NCI-H524 (cell line): ENCODE measurements around the gene SORL1.
"Not testable (repeated sequence)": the region's sequence is repeated elsewhere in the genome, so short reads cannot be mapped to it uniquely, and the experiment has no call there.

ENCODE experiments used
- DNase-seq, 2 experiments: peaks; one replicate each; lab custom pipeline; 2025; lab: John Stamatoyannopoulos, UW

The SORL1 gene

GRCh38 chr11:121563900-121564822 is 112.0 kb downstream of the SORL1 start:
- peak; percentile 54 to 70 for DNase-seq

DNA sequence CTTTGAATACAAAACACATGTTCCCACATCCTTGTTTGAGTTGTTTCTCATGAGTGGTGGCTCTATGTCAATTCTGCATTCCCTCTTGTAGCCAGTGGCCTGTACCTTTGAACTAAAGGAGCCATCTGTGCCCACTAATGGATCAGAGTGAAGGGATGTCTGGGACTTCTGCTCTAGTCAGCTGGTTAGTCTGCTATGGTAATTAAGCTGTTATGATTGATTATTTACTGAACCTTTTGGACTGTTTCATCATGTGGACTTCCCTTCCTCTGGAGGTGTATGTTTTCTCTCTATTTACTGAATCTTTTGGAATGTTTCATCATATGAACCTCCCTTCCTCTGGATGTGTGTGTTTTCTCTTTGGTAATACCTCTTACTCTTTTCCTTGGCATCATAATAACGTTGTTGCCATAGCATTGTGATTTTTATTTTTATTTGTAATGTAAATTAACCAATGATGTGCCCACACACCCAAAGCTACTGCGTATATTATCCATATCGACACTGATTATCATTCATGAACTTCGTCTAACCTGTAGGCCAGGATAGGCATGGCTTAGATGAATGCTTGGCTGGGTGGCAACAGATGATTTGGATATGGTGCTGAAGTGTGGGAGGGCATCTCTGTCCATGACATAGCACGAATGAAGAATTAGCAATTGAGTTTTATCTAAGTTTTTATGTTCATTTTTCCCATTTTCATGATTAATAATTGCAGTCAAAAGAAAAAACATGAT is 113.0 kb downstream of the SORL1 start:
- DNase-seq, result peak; percentile 26 to 64

- DNase-seq, result no peak
Observed at GRCh38 chr11:121566279-121567168, 114.4 kb downstream of the SORL1 start.

- DNase-seq, result no peak
Observed at GRCh38 chr11:121567995-121568394, 115.9 kb downstream of the SORL1 start.

- DNase-seq, result not testable (repeated sequence)
Observed at GRCh38 chr11:121569332-121570299, 117.5 kb downstream of the SORL1 start.

DNA sequence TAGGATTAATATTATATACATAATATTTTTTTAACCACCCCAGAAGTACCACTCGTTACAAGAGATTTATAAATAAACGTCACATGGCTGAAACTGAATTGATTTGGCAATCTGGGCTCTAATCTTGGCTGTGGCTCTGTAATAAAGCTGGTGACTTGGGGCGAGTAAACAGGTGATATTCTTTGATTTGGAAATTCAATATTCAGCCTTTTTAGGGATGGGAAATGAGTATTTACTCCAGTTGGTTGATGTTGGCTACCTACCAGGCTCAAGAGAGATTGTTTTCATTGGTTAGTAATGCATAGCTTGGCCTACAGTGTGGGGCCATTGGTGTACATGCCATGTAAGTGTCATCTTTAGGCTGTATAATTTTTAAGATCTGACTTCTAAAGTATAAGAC is 118.3 kb downstream of the SORL1 start:
- DNase-seq, result peak in 1 of 2 experiments; percentile 1

- DNase-seq, result peak in 1 of 2 experiments; percentile 42
Observed at GRCh38 chr11:121571506-121571905, 119.4 kb downstream of the SORL1 start.

- DNase-seq, result peak; percentile 26 to 77
Observed at GRCh38 chr11:121572571-121573059, 120.5 kb downstream of the SORL1 start.

GRCh38 chr11:121574801-121575200 is 122.7 kb downstream of the SORL1 start:
- DNase-seq, result peak in 1 of 2 experiments; percentile 62

- DNase-seq, result peak in 1 of 2 experiments; percentile 37
Observed at GRCh38 chr11:121575250-121575962, 123.3 kb downstream of the SORL1 start.

DNA sequence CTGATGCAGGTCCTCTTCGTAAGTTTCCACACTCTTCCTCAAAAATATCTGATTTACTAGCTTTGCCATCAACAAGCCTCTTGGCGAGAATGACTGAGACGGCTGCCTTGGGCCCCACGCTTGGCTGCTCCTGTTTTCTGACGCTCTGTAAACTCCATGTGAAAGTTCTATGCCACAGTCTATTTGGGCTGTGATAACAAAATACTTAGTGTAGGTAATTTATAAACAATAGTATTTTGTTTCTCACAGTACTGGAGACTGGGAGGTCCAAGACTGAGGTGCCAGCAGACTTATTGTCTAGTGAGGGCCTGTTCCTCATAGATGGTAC is 123.8 kb downstream of the SORL1 start:
- no peak for DNase-seq

DNA sequence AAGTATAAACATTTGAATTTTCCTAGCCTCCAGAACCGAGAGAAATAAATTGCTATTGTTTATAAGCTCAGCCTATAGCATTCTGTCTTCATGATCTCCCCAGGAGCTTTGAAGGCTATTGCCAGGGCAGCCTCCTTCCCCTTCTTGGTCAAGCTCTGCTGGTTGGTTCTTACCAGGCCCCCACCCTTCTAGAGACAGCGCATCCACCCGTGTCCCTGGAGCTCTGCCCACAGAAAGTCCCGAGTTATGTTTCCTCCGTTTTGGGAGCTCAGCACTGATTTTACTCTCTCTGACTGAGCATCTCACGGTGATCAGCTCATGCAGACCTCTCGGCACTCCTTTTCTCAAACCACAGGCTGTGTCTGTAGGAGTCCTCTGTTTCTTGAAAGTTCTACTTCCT is 124.4 kb downstream of the SORL1 start:
- no peak for DNase-seq

DNA sequence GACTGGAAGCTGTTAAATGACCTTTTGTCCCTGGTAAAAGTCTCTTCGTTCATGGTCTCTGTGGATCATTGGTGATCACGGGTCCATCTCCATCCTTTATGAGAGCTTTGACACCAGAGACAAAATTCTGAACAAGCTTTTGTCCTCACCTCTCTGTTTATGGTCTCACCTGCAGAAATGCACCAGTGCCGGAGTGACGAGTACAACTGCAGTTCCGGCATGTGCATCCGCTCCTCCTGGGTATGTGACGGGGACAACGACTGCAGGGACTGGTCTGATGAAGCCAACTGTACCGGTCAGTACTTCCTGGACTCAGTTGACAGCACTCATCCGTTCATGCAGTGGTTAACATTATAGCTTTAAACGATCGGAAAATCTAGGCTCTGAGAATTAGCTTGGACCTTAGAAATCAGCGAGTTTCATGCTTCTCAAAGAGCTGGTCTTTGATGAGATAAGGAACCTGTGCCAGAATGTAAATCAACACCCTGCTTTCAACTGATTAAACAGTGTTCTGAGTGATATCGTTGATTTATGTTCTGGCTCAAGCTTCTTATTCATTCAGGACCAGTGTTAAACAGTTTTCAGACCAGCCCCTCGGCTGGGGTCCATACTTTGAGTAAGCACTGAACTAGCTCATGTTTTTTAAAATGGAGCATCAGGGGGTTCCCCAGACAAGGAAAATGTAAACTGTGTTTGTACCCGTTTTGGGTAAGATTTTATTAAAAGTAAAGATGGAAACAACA is 125.2 kb downstream of the SORL1 start:
- no peak for DNase-seq

DNA sequence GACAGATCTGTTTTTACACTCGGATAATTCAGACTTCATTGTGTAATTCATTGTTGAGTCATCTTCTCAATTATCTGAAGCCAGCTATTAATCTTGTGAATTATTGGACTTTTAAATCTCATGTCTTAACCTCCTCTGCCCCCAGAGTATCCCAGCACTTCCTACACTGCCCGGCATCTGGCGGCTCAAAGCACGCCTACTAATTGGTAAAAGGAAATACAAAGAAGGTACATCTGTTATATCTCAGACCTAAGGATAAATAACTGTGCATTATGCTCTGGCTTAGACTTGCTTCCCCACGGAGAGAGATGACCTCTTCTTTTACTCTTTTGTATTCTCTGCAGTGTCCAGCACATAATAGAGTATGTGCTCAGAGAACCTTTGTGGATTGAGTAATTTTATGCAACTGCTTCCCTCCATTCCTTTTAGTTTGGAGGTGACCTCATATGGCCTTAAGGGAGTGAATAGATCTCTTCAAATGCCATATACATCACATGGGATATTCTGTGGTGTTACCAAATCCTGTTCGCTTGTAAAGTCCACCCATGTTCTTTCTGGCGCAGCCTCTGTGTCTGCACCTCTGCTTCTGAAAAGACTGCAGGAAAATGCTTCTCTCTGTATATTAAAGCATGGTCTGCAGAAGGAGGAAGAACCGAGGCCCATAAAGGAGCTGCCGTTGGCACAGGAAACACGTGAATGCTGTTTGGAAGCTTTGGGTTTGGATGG is 126.3 kb downstream of the SORL1 start:
- DNase-seq, result peak in 1 of 2 experiments; percentile 54

- DNase-seq, result no peak
Observed at GRCh38 chr11:121580154-121580553, 128.0 kb downstream of the SORL1 start.

DNA sequence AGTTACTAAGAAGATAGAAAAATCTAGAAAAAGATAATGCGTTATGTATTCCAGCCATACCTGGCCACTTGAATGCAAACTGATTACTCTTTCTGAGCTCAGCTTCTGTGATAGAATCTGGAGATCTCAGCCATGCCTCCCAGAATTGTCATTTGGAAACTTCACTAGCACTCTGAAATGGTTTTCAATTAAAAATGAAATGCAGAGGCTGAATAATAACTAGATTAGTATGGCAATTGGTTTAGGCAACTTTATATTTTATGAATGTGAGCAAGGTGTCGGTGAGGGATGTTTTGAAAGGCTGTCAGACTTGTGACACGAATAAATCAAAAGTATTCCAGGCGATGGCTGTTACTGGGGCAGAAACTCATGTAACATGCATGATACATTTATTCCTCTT is 129.5 kb downstream of the SORL1 start:
- no peak for DNase-seq

- no peak for DNase-seq
Observed at GRCh38 chr11:121582296-121582695, 130.2 kb downstream of the SORL1 start.

DNA sequence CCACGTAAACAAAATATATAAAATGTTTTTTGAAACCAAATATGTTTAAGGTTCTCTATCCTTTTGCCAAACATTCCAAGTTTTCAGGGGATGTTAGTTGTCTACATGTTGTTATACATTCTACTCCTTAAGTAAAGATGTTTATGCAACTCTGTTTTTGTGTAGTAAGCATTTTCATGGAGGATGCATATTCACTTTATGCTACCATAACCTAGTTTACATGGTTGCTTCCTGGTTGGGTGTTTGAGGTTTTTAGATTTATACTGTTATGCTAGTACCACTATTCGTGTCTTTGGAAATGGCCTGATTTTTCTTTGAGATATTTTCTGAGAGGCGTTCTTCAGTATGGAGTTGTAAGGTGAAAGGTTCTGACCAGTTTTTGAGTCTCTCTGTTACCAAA is 131.7 kb downstream of the SORL1 start:
- no peak for DNase-seq

GRCh38 chr11:121586750-121587149 is 134.6 kb downstream of the SORL1 start:
- no peak for DNase-seq
